SH-SY5Y (cell line): ENCODE data around the gene AIM2.

Experiments used
- GATA2 ChIP-seq: IDR thresholded peaks from 2 replicates; pipeline ENCODE4 v1.6.1; 2011; ENCODE audit warnings: mild to moderate bottlenecking, low read depth, low read length
- GATA3 ChIP-seq: IDR thresholded peaks from 2 replicates; pipeline ENCODE4 v1.6.1; 2011; ENCODE audit warnings: low read depth, mild to moderate bottlenecking, low read length, moderate library complexity

DNA sequence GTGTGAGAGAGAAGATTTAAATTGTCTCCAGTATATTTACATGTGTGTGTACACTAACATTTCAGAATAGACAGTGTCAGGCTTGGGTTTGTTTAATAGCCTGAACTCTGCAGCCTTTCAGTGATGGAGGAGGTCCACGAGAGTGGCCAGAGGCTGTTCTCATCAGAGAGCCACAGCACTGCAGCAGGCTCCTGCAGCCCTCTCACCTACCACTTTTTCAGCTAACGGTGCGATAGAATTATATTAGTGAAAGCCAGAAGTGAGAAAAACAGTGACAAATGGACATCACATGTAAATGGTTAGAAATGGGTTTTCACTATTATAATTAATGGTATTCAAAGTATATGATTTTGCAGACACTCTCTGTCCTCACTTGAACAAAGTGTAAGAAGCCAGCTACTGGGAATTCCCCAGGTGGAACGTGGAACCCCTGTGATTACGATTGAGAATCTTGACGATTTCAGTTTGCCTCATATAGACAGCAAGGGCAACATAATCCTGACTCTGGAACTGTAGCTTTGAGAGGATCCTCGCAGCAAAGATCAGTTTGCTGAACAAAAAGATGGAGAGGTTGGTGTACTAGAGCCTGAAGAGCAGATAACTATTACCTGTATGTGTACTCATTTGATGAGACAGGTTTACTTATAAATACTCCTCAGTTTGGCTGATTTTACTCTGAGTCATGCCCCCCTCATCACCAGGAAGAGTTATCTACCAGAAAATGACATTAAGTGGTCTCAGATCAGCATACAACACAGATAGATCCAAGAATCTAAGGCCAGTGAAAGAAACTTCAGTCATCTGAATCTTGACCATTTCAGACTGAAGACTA is 35.5 kb downstream of the AIM2 start:
- TF ChIP-seq GATA3: no peak
- TF ChIP-seq GATA2: no peak
